ENCODE measurements around the gene NPIPB9.
"Not testable (repeated sequence)": the region's sequence is repeated elsewhere in the genome, so short reads cannot be mapped to it uniquely, and the experiment has no call there.

The NPIPB9 gene

DNA sequence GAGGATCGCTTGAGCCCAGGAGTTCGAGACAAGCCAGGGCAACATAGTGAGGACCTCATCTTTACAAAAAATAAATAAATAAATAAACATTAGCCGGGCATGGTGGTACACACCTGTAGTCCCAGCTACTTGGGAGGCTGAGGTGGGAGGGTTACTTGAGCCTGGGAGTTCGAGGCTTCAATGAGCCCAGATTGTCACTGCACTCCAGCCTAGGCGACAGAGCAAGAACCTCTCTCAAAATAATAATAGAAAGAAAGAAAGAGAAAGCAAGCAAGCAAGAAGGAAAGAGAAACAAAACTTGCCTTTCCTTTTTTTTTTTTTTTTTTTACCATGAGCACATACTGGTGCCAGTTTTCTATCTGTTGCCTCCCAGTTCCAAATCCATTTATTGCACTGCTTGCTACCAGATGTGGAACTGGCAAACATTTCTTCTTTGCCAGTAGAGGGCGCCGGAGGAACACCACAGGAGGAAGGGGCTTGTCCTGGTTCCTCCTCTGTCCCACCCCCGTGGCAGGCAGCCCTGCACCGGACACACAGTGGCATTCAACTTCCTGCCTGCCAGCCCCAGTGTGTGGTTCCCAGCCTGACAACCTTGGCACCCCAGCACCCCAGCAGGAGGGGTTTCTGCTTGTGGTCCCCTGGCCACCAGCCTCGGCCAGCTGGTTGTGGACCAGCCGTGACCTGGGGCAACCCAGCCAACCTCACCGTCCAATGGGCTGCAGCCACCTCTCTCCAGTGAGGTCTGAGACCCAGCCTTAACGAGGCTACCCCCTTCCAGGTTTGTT, 50.8 kb downstream of the NPIPB9 start:
- TF ChIP-seq, protein P1, sequence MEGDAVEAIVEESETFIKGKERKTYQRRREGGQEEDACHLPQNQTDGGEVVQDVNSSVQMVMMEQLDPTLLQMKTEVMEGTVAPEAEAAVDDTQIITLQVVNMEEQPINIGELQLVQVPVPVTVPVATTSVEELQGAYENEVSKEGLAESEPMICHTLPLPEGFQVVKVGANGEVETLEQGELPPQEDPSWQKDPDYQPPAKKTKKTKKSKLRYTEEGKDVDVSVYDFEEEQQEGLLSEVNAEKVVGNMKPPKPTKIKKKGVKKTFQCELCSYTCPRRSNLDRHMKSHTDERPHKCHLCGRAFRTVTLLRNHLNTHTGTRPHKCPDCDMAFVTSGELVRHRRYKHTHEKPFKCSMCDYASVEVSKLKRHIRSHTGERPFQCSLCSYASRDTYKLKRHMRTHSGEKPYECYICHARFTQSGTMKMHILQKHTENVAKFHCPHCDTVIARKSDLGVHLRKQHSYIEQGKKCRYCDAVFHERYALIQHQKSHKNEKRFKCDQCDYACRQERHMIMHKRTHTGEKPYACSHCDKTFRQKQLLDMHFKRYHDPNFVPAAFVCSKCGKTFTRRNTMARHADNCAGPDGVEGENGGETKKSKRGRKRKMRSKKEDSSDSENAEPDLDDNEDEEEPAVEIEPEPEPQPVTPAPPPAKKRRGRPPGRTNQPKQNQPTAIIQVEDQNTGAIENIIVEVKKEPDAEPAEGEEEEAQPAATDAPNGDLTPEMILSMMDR (IDR thresholded peaks at IDR 0.05; ENCODE audit: control insufficient read depth, extremely low read depth, insufficient read depth) = peak; percentile 43
- not testable (repeated sequence) for H3K4me3 ChIP-seq (ENCODE audit: low read depth, low read length)
- peak; percentile 42 for DNase-seq (ENCODE audit: low read depth)

DNA sequence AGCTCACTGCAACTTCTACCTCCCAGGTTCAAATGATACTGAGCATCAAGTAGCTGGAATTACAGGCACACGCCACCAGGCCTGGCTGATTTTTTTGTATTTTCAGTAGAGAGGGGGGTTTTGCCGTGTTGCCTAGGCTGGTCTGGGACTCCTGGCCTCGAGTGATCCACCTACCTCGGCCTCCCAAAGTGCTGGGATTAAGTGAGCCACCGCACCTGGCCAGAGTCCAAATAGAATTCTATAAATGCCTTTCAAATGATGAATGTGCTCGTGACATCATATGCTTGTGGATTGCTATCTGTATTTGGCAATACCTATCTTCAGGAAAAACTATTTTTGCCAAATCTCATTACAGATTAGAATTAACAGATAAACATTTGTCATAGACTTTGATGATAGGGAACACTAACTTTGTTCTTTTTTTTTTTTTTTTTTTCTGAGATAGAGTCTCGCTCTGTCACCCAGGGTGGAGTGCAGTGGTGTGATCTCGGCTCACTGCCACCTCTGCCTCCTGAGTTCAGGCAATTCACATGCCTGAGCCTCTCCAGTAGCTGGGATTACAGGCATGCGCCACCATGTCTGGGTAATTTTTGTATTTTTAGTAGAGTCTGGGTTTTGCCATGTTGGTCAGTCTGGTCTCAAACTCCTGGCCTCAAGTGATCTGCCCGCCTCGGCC, 56.0 kb downstream of the NPIPB9 start:
- not testable (repeated sequence) for H3K4me3 ChIP-seq (ENCODE audit: low read depth, low read length); DNase-seq (ENCODE audit: low read depth)

DNA sequence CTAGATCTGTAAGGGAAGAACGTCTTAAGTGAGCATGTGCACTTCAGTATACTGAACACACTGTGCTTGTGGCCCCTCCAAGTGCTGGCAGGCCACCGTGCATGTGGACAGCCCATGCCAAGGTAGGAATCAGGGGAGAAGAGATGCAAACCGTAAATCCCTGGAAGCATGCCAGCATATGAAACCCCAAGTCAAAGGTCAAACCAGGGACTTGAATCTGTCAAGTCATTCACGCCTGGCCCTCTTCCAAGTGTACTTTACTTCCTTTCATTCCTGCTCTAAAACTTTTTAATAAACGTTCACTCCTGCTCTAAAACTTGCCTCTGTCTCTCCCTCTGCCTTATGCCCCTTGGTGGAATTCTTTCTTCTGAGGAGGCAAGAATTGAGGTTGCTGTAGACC, 68.4 kb downstream of the NPIPB9 start:
- TF ChIP-seq, protein P1 (IDR thresholded peaks at IDR 0.05; ENCODE audit: control insufficient read depth, extremely low read depth, insufficient read depth) = no peak
- no peak for DNase-seq (ENCODE audit: low read depth)
- no peak overlapping the region for H3K4me3 ChIP-seq (ENCODE audit: low read depth, low read length)

DNA sequence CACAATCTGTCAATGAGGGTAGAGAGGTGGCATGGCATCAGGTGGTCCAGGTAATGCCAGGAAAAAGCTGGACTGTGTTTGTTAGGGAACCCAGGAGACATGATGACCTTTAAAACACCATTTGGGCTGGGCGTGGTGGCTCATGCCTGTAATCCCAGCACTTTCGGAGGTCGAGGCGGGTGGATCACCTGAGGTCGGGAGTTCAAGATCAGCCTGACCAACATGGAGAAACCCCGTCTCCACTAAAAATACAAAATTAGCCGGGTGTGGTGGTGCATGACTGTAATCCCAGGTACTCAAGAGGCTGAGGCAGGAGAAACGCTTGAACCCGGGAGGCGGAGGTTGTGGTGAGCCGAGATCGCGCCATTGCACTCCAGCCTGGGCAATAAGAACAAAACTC, 69.0 kb downstream of the NPIPB9 start:
- not testable (repeated sequence) for DNase-seq (ENCODE audit: low read depth); H3K4me3 ChIP-seq (ENCODE audit: low read depth, low read length)

DNA sequence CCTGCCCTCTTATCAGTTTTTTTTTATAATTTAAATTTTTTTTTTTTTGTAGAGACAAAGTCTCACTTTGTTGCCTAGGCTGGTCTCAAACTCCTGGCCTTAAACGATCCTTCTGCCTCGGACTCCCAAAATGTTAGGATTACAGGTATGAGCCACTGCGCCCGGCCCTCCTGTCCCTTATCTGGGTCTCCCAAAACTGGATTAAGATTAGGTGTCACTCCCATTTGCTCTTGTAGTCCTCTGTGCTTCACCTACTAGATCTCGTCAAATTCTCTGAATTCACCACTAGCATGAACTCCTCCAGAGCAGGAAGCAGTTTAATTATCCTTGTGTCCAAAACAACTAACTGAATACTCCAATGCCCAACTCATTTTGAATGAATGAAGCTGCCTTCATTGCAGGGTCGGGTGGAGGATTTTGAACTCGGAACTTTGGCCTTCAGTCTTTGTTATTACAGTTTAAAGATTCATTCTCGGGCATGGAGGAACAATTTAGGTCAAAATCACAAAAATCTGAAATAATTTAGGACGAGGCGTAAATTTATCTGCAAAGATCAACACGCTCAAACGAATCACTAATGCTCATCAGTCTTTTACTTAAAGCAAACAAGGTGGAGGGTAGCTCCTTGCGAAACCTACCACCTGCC, 70.4 kb downstream of the NPIPB9 start:
- TF ChIP-seq, protein P1 (IDR thresholded peaks at IDR 0.05; ENCODE audit: control insufficient read depth, extremely low read depth, insufficient read depth) = no peak
- no peak for DNase-seq (ENCODE audit: low read depth)
- peak overlapping the region; percentile 91 for H3K4me3 ChIP-seq (ENCODE audit: low read depth, low read length)
